ENCODE results near the gene CLIP3.
"Not testable (repeated sequence)": the region's sequence is repeated elsewhere in the genome, so short reads cannot be mapped to it uniquely, and the experiment has no call there.

CLIP3 gene

GRCh38 chr19:36032251-36033104 lies at the start of gene CLIP3:
TSS of gene CLIP3 (minus strand) at chr19:36032873. CDS start at chr19:36032357, 516 bp downstream.
- DNase-seq (ENCODE audit: low spot score): no peak

DNA sequence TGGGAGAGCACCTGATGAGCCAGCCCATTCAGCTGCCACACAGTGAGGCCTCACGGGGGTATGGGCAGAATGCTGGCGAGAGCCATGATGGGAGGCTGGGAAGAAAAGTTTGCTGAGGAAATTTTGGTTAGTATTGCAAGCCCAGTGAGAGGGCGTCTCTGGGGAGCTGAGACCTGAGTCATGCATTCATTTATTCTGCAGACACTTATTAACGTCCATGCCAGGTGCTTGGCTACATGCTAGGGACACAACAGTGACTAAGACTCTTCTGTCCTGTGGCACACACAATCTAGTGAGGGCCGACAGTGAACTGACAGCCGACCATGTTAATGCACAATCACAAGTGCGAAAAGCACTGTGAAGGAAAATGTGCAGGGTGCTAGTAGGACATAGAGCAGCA lies 49.2 kb upstream of the CLIP3 start:
- DNase-seq (ENCODE audit: low spot score): no peak

DNA sequence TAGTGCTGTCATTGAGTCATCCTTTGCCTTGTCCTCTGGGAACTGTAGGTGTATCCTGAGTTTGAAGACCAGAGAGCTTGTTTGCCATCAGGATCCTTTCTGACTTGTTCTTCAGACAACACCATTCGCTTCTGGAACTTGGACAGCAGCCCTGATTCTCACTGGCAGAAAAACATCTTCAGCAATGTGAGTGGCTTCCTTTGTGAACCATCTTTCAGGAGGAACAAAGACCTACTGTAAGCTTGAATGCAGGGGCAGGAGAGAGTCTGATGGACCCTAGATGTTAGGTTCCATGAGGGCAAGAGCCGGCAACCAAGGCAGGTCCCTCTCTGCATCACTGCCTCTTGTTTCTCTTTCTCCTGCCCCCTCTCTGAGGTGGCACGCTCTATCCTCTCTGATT lies 48.7 kb upstream of the CLIP3 start:
- DNase-seq (ENCODE audit: low spot score): no peak

GRCh38 chr19:36079389-36079945 lies 46.8 kb upstream of the CLIP3 start:
- DNase-seq (ENCODE audit: low spot score): no peak

- no peak for DNase-seq (ENCODE audit: low spot score)
Observed at GRCh38 chr19:36073121-36073876, 40.6 kb upstream of the CLIP3 start.

GRCh38 chr19:36072081-36072480 lies 39.4 kb upstream of the CLIP3 start:
- DNase-seq (ENCODE audit: low spot score): no peak

DNA sequence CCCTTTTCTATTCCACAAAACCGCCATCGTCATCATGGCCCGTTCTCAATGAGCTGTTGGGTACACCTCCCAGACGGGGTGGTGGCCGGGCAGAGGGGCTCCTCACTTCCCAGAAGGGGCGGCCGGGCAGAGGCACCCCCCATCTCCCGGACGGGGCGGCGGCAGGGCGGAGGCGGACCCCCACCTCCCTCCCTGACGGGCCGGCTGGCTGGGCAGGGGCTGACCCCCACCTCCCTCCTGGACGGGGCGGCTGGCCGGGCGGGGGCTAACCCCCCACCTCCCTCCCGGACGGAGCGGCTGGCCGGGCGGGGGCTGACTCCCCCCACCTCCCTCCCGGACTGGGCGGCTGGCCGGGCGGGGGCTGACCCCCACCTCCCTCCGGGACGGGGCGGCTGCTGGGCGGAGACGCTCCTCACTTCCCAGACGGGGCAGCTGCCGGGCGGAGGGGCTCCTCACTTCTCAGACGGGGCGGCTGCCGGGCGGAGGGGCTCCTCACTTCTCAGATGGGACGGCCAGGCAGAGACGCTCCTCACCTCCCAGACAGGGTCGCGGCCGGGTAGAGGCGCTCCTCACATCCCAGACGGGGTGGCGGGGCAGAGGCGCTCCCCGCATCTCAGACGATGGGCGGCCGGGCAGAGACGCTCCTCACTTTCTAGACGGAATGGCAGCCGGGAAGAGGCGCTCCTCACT lies 36.3 kb upstream of the CLIP3 start:
- DNase-seq (ENCODE audit: low spot score): not testable (repeated sequence)

DNA sequence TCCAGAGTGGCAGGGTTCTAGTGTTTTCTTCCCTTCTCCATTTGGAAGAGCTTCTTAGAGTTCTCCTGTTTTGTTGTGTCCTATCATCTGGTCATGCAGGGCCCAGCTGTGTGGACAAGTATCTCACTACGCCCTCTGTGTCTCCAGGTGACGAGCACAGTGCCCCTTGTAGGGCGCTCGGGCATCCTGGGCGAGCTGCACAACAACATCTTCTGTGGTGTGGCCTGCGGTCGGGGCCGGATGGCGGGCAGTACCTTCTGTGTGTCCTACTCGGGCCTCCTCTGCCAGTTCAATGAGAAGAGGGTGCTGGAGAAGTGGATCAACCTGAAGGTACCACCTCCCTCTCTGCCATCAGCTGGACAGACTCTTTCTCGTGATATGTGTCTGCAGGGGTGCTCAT lies 35.0 kb upstream of the CLIP3 start:
- DNase-seq (ENCODE audit: low spot score): no peak

GRCh38 chr19:36064826-36065225 lies 32.2 kb upstream of the CLIP3 start:
- DNase-seq (ENCODE audit: low spot score): no peak

GRCh38 chr19:36061367-36061766 lies 28.7 kb upstream of the CLIP3 start:
- no peak for DNase-seq (ENCODE audit: low spot score)

DNA sequence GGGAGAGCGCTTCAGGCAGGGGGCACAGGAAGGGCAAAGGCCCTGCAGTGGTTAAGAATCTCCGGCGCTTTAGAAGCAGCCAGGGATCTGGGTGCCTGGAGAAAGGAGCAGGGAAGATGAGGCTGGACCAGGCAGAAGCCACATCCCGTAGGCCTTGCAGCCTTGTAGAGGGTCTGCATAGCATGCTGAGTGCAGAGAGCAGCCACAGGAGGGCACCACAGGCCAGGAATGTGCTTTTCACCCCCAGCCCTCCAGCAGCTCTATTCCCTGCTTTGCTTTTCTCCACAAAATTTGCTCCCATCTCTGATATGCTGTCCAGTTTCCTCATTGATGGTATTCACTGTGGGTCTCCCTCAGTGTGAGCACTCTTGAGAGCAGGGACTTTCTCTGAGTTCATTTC lies 27.8 kb upstream of the CLIP3 start:
- DNase-seq (ENCODE audit: low spot score): no peak

- DNase-seq (ENCODE audit: low spot score): no peak
Observed at GRCh38 chr19:36059180-36059910, 26.7 kb upstream of the CLIP3 start.

DNA sequence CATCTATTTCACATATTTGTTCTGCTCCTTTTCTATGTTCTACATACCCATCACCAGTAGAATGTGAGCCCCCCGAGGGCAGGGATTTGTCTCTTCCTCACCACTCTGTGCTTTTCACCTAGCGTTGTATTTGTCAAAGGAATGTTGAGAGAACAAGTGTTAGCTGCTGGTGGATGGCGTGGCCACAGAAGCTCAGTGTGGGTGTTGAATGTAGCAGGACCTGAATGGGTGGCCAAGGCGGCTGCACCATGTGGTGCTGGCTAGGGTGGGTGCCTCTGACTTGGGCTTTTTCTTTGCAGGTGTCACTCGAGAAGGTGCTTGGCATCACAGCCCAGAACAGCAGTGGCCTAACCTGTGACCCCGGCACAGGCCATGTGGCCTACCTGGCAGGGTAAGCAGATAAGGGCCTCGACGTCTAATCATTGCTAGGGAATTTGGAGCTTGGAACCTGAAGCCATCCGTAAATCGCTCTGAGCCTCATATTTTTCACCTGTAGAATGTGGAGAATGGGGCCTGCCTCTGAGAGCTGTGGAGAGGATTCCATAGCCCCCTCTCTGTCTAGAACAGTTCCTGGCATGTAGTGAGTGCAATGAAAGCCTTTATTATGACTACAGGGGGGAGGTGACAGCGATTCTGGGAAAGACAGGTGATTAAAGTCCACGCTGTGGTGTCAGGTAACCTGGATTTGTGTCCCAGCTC lies 26.0 kb upstream of the CLIP3 start:
- DNase-seq (ENCODE audit: low spot score): no peak

DNA sequence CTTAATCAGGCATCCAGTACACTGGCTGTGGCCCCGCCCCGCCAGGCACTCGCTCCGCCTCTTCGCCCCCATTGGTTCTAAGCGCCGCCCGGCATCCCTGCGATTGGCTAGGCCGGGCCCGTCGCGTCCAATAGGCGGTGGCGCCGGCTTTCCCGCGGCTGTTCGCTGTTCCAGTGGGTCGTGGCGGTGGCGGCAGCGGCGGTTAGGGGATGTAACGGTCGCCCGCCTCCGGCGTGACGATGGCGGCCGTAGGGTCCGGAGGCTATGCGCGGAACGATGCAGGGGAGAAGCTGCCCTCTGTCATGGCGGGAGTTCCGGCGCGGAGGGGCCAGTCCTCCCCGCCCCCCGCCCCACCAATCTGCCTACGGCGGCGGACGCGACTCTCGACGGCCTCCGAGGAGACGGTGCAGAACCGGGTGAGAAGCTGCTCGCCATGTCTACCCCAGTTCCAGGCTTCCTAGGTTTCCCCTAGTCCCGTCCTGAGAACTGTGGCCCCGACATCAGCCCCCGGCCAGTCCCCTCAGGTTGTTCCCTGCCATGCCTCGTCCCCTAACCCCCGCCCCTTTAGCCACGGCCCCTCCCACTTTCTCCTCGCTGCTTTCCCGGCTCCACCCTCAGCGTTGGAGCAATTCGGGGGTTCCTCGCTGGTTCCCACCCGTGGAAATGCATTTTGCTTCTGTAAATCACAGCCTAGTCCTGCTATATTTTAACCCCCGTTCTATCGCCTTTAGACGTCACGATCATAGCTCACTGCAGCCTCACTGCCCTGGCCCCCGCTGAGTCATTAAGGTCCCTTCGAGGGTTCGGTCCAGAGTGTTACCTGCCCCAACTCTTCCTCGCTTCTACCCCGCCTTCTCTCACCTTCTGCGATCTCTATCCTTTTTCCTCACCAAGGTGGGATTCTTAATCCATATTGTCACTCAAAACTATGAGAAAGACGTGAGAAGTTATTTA lies 22.3 kb upstream of the CLIP3 start, which contains the start of gene WDR62:
TSS of gene WDR62 (plus strand) at position 165 of the 954 bp plus-strand sequence. CDS start at position 240, 75 bp downstream.
- peak; percentile 93 for DNase-seq (ENCODE audit: low spot score)

DNA sequence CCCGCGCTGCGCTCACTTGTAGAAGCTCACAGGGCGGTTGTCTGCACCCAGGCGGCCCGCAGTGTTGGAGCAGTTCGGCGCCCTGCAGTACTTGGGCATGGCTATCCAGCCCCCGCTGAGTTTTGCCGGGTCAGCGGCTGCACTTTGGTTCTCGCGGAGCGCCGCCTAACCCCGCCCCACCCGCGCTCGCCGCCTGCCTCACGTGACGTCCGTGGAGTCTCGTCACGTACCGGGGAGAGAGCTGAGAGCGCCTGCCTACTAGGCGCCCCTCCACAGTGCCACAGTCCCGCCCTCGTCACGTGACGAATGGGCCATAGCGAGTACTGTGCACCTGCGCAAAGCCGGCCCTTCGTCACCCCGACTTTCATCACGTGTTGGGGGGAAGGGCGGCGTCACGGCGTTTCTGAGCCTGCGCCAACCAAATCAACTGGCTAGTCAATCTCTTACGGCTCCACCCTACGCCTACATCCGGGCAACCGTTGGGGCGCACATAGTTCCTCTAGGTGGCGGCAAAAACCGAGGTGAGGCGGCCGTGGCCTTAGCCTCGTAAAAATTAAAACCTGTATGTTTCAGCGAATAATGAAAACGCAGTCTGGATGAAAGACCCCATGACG lies 21.6 kb upstream of the CLIP3 start, which contains the start of gene THAP8:
TSS of gene THAP8 (minus strand) at position 167 of the 614 bp plus-strand sequence. CDS start at position 99, 68 bp downstream.
- peak; percentile 99 for DNase-seq (ENCODE audit: low spot score)

GRCh38 chr19:36051637-36052036 lies 19.0 kb upstream of the CLIP3 start:
- DNase-seq (ENCODE audit: low spot score): no peak

DNA sequence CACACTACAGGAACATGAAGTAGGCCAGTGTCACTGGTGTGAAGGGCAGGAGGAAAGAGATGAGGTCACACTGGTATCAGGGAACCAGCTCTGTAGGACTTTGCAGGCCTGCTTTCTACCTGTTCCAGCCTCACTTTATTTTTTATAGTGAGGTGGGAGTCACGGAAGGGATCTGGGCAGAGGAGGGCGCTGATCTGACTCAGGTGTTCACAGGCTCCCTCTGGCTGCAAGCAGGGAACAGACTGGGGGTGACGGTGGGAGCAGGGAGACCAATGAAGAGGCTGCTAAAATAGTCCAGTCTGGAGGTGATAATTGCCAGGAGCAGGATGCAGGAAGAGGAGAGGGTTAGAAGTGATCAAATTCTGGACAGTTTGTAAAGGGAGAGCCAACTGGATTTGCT lies 18.6 kb upstream of the CLIP3 start:
- no peak for DNase-seq (ENCODE audit: low spot score)

DNA sequence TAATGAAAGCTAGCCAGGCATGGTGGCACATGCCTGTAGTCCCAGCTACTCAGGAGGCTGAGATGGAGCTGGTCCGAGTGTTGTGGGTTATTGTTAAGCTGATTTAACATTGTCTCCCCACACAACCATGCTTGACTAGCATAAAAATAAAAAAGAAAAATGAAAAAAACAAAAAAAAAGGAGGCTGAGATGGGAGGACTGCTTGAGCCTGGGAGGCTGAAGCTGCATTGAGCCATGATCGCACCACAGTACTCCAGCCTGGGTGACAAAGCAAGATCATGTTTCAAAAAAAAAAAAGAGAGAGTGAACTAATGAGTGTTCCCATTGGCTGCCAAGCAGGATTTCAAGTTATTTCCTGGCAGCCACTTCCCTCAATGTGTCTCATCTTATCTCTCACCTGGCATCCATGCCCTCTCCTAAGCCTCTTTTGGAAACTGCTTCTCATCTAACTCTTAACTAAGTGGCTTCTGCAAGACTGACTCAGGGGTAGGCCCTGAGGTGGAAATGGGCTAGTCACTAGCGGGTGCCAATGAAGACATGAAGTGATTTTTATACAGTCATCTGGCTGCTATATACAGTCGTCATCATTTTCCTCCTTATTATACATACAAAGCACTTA lies 16.5 kb upstream of the CLIP3 start:
- no peak for DNase-seq (ENCODE audit: low spot score)

- DNase-seq (ENCODE audit: low spot score): no peak
Observed at GRCh38 chr19:36047835-36048234, 15.2 kb upstream of the CLIP3 start.
